ENCODE measurements around the gene RBM38. TPM values are rescaled to one million over a fixed set of nuclear protein-coding genes. Genes with fewer than 3 reads are reported as not detected.

The RBM38 gene
- total and polyA plus RNA-seq, 2 donors from 2014 or later = 16.8 to 18.0 TPM

DNA sequence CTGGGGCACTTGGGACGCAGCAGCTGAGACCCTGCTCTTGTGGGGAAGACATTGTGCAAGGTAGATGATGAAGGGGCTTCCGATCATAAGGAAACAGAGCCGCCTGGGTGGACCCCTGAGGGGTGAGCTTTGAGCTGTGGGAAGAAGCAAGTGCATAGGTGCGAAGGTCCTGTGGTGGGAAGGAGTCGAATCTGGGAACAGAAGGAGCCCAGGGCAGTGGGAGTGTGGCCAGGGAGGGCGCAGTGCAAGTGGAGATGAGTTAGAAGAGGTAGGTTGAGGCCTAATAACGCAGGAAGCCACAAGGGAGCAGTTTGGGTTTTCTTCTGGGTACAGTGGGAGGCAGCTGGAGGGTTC lies 10.3 kb downstream of the RBM38 start:
- H3K36me3 ChIP-seq (ENCODE audit: control insufficient read depth in 2 of 3, insufficient read depth in 3 of 3, low read length in 3 of 3) = peaks cover 0 to 11% (median 0%) of the 10 kb centered on the region in 3 donors
- intact Hi-C loops (cut with DNase I) = no loop called here
- no peak for TF ChIP-seq CTCF (IDR thresholded peaks at IDR 0.05; ENCODE audit: borderline replicate concordance, extremely low read depth, insufficient read depth)
- H3K4me1 ChIP-seq (ENCODE audit: control insufficient read depth in 2 of 3, insufficient read depth in 2 of 3, low read depth in 1 of 3, low read length in 3 of 3) = peaks cover 0 to 33% (median 13%) of the 10 kb centered on the region in 3 donors
- no peak overlapping the region for H3K27ac ChIP-seq (ENCODE audit: low read depth in 2 of 2, low read length in 2 of 2)
- no peak for FAIRE-seq
- H3K4me3 ChIP-seq (ENCODE audit: low read length in 3 of 3) = no peak overlapping the region
- H3K27me3 ChIP-seq (ENCODE audit: control insufficient read depth, insufficient read depth, low read length) = no peaks in the 10 kb centered on the region
- H3K9ac ChIP-seq (ENCODE audit: low read length in 3 of 3) = no peak overlapping the region
- H3K9me3 ChIP-seq (ENCODE audit: control insufficient read depth in 2 of 3, insufficient read depth in 1 of 3, low read length in 3 of 3) = no peaks in the 10 kb centered on the region
- no peak for DNase-seq

DNA sequence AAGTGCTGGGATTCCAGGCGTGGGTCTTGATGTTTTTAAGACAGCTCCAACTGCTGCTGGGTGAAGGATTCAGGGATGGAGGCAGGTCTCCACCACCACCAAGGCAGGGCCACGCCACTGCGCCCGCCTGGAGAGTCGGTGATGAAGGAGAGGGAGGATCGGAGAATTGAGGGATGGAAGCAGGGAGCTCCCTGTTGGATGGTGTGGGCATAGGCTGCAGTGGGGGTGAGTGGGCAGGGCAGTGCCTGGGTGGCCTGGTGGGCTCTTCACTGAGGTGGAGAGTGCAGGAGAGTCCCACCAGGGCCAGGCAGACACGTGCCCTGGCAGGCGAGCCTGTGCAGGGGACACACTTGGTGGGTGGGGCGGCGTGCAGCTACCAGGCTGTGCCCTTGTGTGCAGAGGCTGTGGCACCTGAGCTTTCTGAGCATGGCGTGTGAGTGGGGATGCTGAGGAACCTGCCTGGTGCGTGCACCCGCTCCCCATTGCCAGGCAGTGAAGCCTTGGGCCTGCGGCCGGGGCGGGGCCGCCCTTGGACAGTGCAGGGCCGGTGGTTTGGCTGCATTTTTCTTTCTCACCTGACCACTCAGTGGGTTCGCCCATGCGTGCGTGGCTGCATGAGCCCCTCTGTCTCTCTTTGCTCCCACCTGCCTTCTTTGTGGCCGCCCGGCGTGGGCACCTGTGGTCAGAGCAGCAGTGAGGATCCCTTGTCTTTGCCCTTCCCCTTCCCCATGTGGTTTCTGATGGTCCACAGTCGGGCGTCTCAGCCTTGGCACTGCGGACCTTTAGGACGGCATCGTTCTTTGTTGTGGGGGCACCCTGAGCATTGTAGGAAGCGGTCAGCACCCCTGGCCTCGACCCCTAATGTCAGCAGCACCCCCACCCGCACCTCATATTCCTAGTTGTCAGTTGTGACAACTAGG lies 11.3 kb downstream of the RBM38 start:
- Histone ChIP-seq H3K27me3 (ENCODE audit: control insufficient read depth, insufficient read depth, low read length) (no peaks in the 10 kb centered on the region), H3K4me3 (ENCODE audit: low read length in 3 of 3) (no peak overlapping the region), H3K9ac (ENCODE audit: low read length in 3 of 3) (no peak overlapping the region), H3K4me1 (ENCODE audit: control insufficient read depth in 2 of 3, insufficient read depth in 2 of 3, low read depth in 1 of 3, low read length in 3 of 3) (peaks cover 0 to 30% (median 13%) of the 10 kb centered on the region in 3 donors), H3K27ac (ENCODE audit: low read depth in 2 of 2, low read length in 2 of 2) (no peak overlapping the region), H3K9me3 (ENCODE audit: control insufficient read depth in 2 of 3, insufficient read depth in 1 of 3, low read length in 3 of 3) (no peaks in the 10 kb centered on the region), H3K36me3 (ENCODE audit: control insufficient read depth in 2 of 3, insufficient read depth in 3 of 3, low read length in 3 of 3) (peaks cover 0 to 4% (median 0%) of the 10 kb centered on the region in 3 donors)
- TF ChIP-seq CTCF (IDR thresholded peaks at IDR 0.05; ENCODE audit: borderline replicate concordance, extremely low read depth, insufficient read depth) = no peak
- FAIRE-seq = no peak
- intact Hi-C loops (cut with DNase I) = no loop called here
- DNase-seq = peak in 1 of 5 donors; percentile 53

DNA sequence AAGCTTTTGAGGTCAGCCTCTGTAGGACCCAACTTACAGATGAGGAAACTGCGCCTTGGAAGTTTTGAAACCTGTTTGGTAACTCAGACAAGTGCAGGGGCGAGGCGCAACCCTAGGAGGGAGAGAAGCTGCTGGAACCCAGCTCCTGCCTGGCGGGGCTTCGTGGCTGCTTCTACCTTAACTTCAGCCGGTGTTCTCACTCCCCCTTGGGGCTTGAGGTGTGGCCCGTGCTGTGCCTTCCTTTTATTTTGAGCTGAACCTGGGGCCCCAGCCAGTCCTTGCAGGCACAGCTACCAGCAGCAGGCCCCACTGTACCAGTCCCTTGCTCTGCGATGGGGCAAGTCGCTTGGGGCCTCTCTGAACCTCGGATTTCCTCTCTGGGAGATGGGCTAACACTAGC lies 12.0 kb downstream of the RBM38 start:
- TF ChIP-seq CTCF (IDR thresholded peaks at IDR 0.05; ENCODE audit: borderline replicate concordance, extremely low read depth, insufficient read depth) = no peak
- Histone ChIP-seq H3K4me3 (ENCODE audit: low read length in 3 of 3) (no peak overlapping the region), H3K9ac (ENCODE audit: low read length in 3 of 3) (no peak overlapping the region), H3K27ac (ENCODE audit: low read depth in 2 of 2, low read length in 2 of 2) (no peak overlapping the region), H3K4me1 (ENCODE audit: control insufficient read depth in 2 of 3, insufficient read depth in 2 of 3, low read depth in 1 of 3, low read length in 3 of 3) (peaks cover 0 to 26% (median 13%) of the 10 kb centered on the region in 3 donors), H3K27me3 (ENCODE audit: control insufficient read depth, insufficient read depth, low read length) (no peaks in the 10 kb centered on the region), H3K9me3 (ENCODE audit: control insufficient read depth in 2 of 3, insufficient read depth in 1 of 3, low read length in 3 of 3) (no peaks in the 10 kb centered on the region), H3K36me3 (ENCODE audit: control insufficient read depth in 2 of 3, insufficient read depth in 3 of 3, low read length in 3 of 3) (peaks cover 0 to 10% (median 2%) of the 10 kb centered on the region in 3 donors)
- intact Hi-C loops (cut with DNase I) = no loop called here
- FAIRE-seq (no peak), DNase-seq (no peak)

Data from kidney (tissue), 14 donors.